PC-3 (cell line): Measurements from ENCODE around the gene PCBP1. TPM values are rescaled to one million over a fixed set of nuclear protein-coding genes. Genes with fewer than 3 reads are reported as not detected.

Source experiments
- ATAC-seq: fragments of 200-7000 bp; cut with Tn5 transposase; 2 replicates; pipeline ENCODE4 v1.9.1; 2020; ENCODE audit warnings: mild to moderate bottlenecking, moderate library complexity
- BruUV-seq: library from RNA; stranded (reverse); fragments of 400-500 nt; replicated peaks from 2 replicates; lab custom pipeline; 2021; lab: Mats Ljungman, UMichigan
- CTCF ChIA-PET: fragments of 300-600 bp; sonication (Branson Sonifier 250); formaldehyde crosslinking; loops from one replicate; lab custom pipeline; 2022; ENCODE audit warnings: antibody characterized with exemption; lab: Charles Lee
- POLR2A ChIA-PET: fragments of 300-600 bp; sonication (Branson Sonifier 250); formaldehyde crosslinking; loops from one replicate; lab custom pipeline; 2022; ENCODE audit warnings: antibody characterized with exemption; ENCODE audit not compliant: unreplicated experiment; lab: Charles Lee
- DNase-seq: peaks from one replicate; pipeline ENCODE4 v3.0.0-alpha.2; 2015
- H2AFZ ChIP-seq: fragments of 300-600 bp; sonication (generic); 2 replicates; pipeline ENCODE4 v1.6.0; 2016; ENCODE audit warnings: antibody characterized with exemption, low read length
- H3F3A ChIP-seq: fragments of 300-600 bp; sonication (generic); one replicate; pipeline ENCODE4 v1.6.0; 2017; ENCODE audit warnings: antibody characterized with exemption, low read length, control low read depth, mild to moderate bottlenecking; ENCODE audit not compliant: unreplicated experiment
- H3K27ac ChIP-seq: fragments of 300-600 bp; sonication (generic); 2 replicates; pipeline ENCODE4 v1.5.1; 2016; ENCODE audit warnings: mild to moderate bottlenecking, low read length
- H3K27me3 ChIP-seq: fragments of 300-600 bp; sonication (generic); 2 replicates; pipeline ENCODE4 v1.6.1; 2016; ENCODE audit warnings: low read length, mixed read lengths
- H3K36me3 ChIP-seq: fragments of 300-600 bp; sonication (generic); 2 replicates; pipeline ENCODE4 v1.6.1; 2016; ENCODE audit warnings: low read depth, mixed run types, low read length, mixed read lengths
- H3K4me1 ChIP-seq: fragments of 300-600 bp; sonication (generic); 2 replicates; pipeline ENCODE4 v1.5.1; 2016; ENCODE audit warnings: low read length; ENCODE audit not compliant: insufficient read depth
- H3K4me2 ChIP-seq: fragments of 300-600 bp; sonication (generic); 2 replicates; pipeline ENCODE4 v1.6.0; 2016; ENCODE audit warnings: low read length
- H3K4me3 ChIP-seq: fragments of 300-600 bp; sonication (generic); 2 replicates; pipeline ENCODE4 v1.5.1; 2016; ENCODE audit warnings: mild to moderate bottlenecking, low read length, mixed read lengths
- H3K79me2 ChIP-seq: fragments of 300-600 bp; sonication (generic); 2 replicates; pipeline ENCODE4 v1.6.1; 2017; ENCODE audit warnings: low read length, mixed read lengths
- H3K9ac ChIP-seq: fragments of 300-600 bp; sonication (generic); 2 replicates; pipeline ENCODE4 v1.6.0; 2016; ENCODE audit warnings: mild to moderate bottlenecking, low read length
- H3K9me2 ChIP-seq: fragments of 300-600 bp; sonication (generic); replicated peaks from 2 replicates; pipeline ENCODE4 v1.6.1; 2016; ENCODE audit warnings: mixed run types, low read length, mixed read lengths
- H3K9me3 ChIP-seq: fragments of 300-600 bp; sonication (generic); 2 replicates; pipeline ENCODE4 v1.6.1; 2016; ENCODE audit warnings: low read length, mixed read lengths
- H4K20me1 ChIP-seq: fragments of 300-600 bp; sonication (generic); 2 replicates; pipeline ENCODE4 v1.6.1; 2016; ENCODE audit warnings: low read length, mixed read lengths
- CTCF ChIP-seq: fragments of 300-600 bp; sonication (generic); conservative IDR thresholded peaks from 2 replicates; pipeline ENCODE4 v1.5.1; 2017; ENCODE audit warnings: antibody characterized with exemption, low read depth, mild to moderate bottlenecking, low read length
- EZH2 ChIP-seq: fragments of 300-600 bp; sonication (generic); IDR thresholded peaks from one replicate; pipeline ENCODE4 v1.6.1; 2017; ENCODE audit warnings: antibody characterized with exemption, mild to moderate bottlenecking, low read length; ENCODE audit not compliant: unreplicated experiment
- EZH2phosphoT487 ChIP-seq: fragments of 300-600 bp; sonication (generic); IDR thresholded peaks from 2 replicates; pipeline ENCODE4 v1.6.1; 2018; ENCODE audit warnings: mild to moderate bottlenecking, antibody characterized with exemption, low read length, borderline replicate concordance
- intact Hi-C: fragments of 100-400 bp; cut with micrococcal nuclease; formaldehyde crosslinking; loops from 2 replicates; pipeline ENCODE4 v1.9.0; 2023
- total RNA-seq: library from RNA; depleted of rRNA; stranded (reverse); fragments of >200 nt; gene quantifications from 2 replicates; pipeline ENCODE4 v1.2.3, GENCODE V29; 2014

The PCBP1 gene
- total RNA-seq, 1 experiment from 2014 or later: 39.2 TPM

GRCh38 chr2:70089220-70089982 is 2.1 kb downstream of the PCBP1 start:
- H3K4me3 ChIP-seq: peak overlapping the region; percentile 95
- ATAC-seq (no peak), DNase-seq (peak; percentile 23)
- peak overlapping the region; percentile 100 for H3K9ac ChIP-seq
- TF ChIP-seq CTCF (no peak), EZH2 (no peak), EZH2phosphoT487 (no peak)
- H3K4me2 ChIP-seq: peak overlapping the region; percentile 98
- intact Hi-C loops: loop anchor here (2.0 to 5.0 kb wide), 2 partner anchors 33 to 53 kb away; no protein-coding TSS in a partner anchor
- no peaks in the 10 kb centered on the region for H3K27me3 ChIP-seq
- BruUV-seq: no TSS peak
- no peak overlapping the region for H2AFZ ChIP-seq
- H3K9me2 ChIP-seq: no peaks in the 10 kb centered on the region
- POLR2A ChIA-PET: no interaction called here
- peaks cover 15% of the 10 kb centered on the region for H3K36me3 ChIP-seq
- CTCF ChIA-PET: no interaction called here
- peaks cover 15% of the 10 kb centered on the region for H3F3A ChIP-seq
- H3K79me2 ChIP-seq: peaks cover 48% of the 10 kb centered on the region
- peak overlapping the region; percentile 100; the same call in 1 of the 2 replicates for H3K27ac ChIP-seq
- H3K9me3 ChIP-seq: no peaks in the 10 kb centered on the region
- H3K4me1 ChIP-seq: peaks cover 35% of the 10 kb centered on the region
- peaks cover 10% of the 10 kb centered on the region for H4K20me1 ChIP-seq

DNA sequence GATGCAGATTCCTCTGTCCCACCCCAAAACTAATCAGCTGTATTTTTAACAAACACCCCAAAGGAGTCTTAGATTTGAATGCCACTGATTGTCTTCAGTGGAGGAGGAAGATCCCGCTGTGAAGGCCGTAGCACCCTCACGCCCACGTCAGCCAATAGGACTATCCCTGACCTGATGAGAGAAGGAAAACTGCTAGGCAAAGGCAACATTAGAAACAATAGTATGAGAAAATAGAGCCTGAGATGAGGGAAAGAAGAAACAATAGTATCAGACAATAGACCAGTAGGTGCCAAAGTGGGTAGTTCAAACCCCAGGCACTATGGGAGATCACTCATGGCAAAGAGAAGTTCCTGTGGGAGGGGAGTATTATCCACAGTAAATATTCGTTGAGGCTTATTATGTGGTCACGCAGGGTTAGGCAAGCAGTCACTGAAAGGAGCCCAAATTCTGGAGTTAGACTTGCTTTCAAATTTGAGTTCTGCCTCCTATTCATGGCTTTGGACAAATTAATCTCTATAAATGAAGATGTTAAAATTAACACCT is 2.8 kb downstream of the PCBP1 start:
- Histone ChIP-seq H3K4me3 (peak overlapping the region; percentile 95), H3K4me2 (peak overlapping the region; percentile 98), H3K27me3 (no peaks in the 10 kb centered on the region), H3K36me3 (peaks cover 15% of the 10 kb centered on the region), H2AFZ (no peak overlapping the region), H4K20me1 (peaks cover 10% of the 10 kb centered on the region), H3K9ac (no peak overlapping the region), H3K79me2 (peaks cover 45% of the 10 kb centered on the region), H3F3A (peaks cover 10% of the 10 kb centered on the region), H3K4me1 (peaks cover 35% of the 10 kb centered on the region), H3K9me3 (no peaks in the 10 kb centered on the region), H3K27ac (no peak overlapping the region), H3K9me2 (no peaks in the 10 kb centered on the region)
- intact Hi-C loops: loop anchor here (2.0 to 5.0 kb wide), 2 partner anchors 32 to 53 kb away; no protein-coding TSS in a partner anchor
- DNase-seq (no peak), ATAC-seq (no peak)
- CTCF ChIA-PET: no interaction called here
- BruUV-seq: no TSS peak
- POLR2A ChIA-PET: no interaction called here
- TF ChIP-seq EZH2phosphoT487: no peak
- TF ChIP-seq CTCF: no peak
- TF ChIP-seq EZH2: no peak
